ENCODE results near the gene NEK8. TPM values are rescaled to one million over a fixed set of nuclear protein-coding genes. Genes with fewer than 3 reads are reported as not detected.
A peak's percentile ranks its signal among the peaks of the same experiment; 100 is the strongest.
"Not testable (repeated sequence)": the region's sequence is repeated elsewhere in the genome, so short reads cannot be mapped to it uniquely, and the experiment has no call there.

NEK8 gene
- polyA plus RNA-seq, 4 donors, result 6.2 to 13.8 (median 10.2) TPM

DNA sequence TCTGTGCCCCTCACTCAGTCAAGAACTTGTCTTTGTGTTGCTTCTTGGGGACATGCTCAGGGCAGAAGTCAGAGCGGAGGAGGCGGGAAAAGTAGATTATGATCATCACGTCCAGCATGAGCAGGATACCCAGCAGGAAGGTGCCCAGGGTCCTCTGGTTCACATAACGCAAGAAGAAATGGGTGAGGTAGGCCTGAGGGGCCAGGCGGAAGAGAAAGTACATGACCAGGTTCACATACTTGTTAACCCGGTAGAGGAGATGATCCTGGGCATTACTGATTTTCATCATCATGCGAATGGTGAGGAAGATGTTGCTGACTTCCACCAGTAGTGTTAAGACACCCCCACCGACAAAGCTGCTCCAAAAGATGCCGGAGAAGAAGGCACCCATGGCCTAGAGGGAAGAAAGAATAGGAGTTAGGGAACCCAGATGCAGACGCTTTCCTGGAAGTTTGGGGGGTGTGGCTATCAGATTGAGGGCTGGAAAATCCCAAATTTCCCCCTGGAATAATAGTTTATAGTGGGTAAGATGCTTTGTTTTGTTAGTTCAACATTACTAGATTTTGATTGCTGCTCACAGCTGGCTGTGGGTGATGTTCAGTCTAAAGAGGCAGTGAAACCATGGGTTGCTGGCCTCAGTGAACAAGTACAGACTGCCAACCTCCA is 4.0 kb upstream of the NEK8 start:
- DNase-seq (ENCODE audit: low read depth in 4 of 4, low spot score in 2 of 4), result no peak

DNA sequence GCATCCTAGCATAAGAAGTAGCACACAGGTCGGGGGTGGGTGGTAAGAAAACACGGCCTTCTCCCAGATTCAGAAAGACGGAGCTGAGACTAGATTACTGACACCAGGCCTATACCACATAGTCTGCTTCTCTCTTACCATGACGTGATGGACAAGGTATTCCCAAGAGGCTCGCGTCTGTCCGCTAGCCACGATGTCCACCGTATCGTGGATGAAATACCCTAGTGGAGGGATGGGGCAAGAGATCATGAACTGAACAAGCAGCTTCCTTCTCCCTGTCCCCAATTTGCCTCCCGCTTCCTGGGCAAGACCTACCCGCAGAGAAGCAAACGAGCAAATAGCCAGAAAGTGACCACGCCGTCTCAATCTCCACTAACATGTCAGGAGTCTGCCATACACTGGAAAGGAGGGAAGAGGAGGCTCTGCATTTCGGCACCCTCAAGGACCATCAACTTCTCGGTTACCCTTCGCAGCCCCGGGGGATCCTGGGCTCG is 3.4 kb upstream of the NEK8 start:
- DNase-seq (ENCODE audit: low read depth in 4 of 4, low spot score in 2 of 4), result no peak

DNA sequence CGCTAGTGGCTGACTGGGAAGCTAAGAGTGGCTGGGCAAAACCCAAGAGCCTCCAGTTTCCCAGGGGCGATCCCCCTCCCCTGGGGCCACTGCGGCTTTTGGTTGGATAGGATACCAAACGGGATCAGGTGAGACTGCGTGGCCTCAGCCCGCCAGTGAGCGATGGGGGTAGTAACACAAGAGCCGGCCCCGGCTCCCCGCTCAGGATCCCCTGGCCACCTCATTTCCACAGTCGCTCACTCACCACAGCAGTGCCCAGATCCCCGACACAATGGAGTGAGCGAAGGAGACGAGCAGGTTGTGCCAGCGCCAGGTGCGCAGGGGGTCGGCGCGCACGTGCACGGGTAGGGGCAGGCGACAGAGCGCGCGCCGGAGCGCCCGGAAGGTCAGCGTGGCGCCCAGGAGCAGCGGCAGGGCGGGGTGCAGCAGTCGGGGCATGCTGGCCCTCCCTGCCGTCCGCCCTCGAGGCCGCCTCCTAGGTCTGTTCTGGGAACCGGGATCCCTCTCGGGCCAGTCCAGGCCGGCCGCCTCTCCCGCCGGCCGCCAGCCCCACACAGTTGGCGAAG is 2.8 kb upstream of the NEK8 start:
- DNase-seq (ENCODE audit: low read depth in 4 of 4, low spot score in 2 of 4), result no peak

DNA sequence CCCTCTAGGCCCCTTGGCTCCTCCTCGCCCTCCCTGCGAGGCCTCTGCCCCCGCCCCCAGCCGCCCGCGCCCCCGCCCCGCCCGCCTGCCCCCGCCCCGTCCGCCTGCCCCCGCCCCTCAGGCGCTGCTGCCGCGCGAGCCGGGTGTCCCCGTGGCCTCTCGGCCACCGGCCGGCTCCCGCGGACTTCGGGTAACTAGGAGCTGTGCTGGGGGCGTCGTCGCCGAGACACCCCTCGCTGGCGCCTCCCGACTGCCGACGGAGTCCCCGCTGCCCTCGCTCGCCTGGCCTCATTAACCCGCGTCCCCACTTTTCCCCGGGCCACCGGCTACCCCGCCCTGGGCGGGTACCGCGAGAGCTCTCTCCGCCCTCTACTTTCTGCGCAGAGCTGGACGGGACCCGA is 2.4 kb upstream of the NEK8 start, which contains the start of gene TLCD1:
Gene TLCD1 (minus strand): TSS at position 8 of the 401 bp plus-strand sequence. CDS start 136 bp downstream, outside the sequence.
- DNase-seq (ENCODE audit: low read depth in 4 of 4, low spot score in 2 of 4), result no peak

DNA sequence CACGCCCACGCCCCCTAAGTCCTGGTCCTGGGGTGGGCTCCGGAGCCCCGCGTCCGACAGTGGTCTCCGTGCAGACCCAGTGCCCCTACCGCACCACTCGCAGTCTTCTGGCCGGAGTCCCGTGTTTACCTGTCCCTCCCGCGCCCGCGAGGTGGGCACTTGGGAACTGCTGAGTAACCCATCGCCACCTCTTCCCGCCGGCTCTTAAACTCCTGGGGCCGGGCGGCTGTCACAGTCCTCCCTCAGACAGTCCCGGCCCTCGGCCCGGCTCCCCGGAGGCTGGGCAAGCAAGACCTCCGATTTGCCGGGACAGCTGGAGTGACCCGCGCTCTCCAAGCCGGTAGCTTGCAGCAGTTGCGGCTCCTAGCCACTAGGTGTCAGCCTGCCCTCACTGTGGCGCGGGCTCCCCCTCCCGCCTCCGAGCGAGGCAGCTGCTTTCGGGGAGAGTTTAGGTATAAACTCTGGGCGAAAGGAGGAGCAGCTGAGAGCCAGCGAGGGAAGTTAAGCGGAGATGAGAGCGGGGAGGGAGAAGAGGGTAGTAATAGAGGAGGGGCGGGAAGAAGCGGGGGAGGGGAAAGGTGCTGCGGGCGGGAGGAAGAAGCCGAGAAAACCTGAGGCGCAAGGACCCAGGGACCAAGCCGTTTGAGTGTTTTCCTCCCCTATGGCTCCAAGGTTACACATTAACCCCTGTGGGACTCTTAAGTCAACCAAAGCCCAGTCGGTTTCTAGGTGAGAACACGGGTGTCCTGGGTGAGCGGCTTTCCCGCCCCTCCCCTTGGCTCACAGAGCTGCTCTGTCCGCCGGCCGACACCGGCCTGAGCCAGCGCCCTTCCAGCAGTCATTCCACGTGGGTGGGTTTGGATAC is 1.7 kb upstream of the NEK8 start:
- peak in 2 of 4 donors; percentile 94 to 95 for DNase-seq (ENCODE audit: low read depth in 4 of 4, low spot score in 2 of 4)

DNA sequence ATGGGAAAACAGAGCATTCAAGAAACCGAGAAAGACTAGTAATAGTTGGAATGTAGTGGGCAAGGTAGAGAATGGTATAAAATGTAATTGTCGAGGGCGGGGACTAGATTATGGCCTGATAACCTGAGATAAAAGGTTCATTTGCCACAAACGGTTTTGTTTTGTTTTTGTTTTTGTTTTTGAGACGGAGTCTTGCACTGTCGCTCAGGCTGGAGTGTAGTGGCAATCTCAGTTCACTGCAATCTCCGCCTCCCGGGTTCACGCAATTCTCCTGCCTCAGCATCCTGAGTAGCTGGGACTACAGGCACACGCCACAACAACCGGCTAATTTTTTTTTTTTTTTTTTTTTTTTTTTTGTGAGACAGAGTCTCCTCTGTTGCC is 1.4 kb downstream of the NEK8 start:
- DNase-seq (ENCODE audit: low read depth in 4 of 4, low spot score in 2 of 4), result no peak

DNA sequence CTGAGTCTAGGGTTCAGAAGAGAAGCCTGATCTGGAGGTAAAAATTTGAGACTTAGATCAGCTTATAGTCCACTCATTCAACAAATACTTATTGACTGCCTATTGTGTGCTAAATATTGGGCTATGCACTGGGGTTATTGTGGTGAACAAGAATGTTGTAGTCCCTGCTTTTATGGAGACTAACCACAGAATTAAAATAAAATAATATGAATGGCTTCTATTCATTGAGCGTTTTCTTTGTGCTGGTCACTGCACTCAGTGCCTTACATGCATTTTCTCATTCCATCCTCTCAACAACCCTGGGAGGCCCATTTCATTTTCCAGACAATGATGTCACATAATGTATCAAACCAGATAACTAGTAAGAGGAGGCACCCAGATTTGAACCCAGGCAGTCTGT is 4.8 kb downstream of the NEK8 start:
- DNase-seq (ENCODE audit: low read depth in 4 of 4, low spot score in 2 of 4), result no peak

DNA sequence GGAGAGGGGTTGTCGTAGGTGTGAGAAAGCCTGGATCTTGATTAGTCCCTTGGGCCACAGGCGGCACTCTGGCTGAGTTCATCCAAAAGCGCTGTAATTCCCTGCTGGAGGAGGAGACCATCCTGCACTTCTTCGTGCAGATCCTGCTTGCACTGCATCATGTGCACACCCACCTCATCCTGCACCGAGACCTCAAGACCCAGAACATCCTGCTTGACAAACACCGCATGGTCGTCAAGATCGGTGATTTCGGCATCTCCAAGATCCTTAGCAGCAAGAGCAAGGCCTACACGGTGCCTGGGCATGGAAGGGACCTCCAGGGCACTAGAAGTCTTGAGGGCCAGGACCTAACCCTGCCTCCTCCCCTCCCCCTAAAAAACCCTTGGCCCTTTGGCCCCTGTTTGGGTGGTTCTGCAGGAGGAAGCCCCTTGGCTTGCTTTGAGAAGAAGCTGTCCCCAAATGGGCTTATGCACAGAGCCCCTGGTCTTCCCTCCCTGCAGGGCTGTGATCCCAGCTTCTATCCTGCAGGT is 6.2 kb downstream of the NEK8 start:
- DNase-seq (ENCODE audit: low read depth in 4 of 4, low spot score in 2 of 4), result no peak

DNA sequence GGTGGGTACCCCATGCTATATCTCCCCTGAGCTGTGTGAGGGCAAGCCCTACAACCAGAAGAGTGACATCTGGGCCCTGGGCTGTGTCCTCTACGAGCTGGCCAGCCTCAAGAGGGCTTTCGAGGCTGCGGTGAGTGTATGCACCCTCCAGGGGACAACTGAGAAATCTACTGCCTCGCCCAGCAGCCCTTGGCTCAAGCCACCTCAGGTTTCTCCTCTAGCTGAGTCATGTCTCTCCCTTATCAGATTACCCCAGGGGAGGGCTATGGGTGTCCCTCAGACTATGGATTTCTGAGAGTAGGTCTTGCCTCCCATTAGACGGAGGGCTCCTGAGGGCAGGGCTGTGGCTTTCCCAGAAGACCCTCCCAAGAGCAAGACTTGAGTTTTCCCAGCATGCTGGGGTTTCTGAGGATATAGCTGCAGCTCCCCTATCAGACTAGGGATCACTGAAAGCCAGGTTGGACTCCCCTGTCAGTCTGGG is 6.7 kb downstream of the NEK8 start:
- DNase-seq (ENCODE audit: low read depth in 4 of 4, low spot score in 2 of 4), result no peak

DNA sequence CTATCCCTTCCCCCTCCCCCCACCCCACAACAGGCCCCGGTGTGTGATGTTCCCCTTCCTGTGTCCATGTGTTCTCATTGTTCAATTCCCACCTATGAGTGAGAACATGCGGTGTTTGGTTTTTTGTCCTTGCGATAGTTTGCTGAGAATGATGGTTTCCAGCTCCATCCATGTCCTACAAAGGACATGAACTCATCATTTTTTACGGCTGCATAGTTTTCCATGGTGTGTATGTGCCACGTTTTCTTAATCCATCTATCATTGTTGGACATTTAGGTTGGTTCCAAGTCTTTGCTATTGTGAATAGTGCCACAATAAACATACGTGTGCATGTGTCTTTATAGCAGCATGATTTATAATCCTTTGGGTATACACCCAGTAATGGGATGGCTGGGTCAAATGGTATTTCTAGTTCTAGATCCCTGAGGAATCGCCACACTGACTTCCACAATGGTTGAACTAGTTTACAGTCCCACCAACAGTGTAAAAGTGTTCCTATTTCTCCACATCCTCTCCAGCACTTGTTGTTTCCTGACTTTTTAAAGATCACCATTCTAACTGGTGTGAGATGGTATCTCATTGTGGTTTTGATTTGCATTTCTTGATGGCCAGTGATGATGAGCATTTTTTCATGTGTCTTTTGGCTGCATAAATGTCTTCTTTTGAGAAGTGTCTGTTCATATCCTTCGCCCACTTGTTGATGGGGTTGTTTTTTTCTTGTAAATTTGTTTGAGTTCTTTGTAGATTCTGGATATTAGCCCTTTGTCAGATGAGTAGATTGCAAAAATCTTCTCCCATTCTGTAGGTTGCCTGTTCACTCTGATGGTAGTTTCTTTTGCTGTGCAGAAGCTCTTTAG is 7.6 kb downstream of the NEK8 start:
- not testable (repeated sequence) for DNase-seq (ENCODE audit: low read depth in 4 of 4, low spot score in 2 of 4)

DNA sequence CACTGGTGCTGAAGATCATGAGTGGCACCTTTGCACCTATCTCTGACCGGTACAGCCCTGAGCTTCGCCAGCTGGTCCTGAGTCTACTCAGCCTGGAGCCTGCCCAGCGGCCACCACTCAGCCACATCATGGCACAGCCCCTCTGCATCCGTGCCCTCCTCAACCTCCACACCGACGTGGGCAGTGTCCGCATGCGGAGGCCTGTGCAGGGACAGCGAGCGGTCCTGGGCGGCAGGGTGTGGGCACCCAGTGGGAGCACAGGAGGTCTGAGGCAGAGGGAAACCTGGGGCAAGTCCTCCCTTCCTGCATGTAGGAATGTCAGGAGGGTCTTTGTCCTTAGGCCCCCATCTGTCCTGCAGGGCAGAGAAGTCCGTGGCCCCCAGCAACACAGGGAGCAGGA is 8.7 kb downstream of the NEK8 start:
- DNase-seq (ENCODE audit: low read depth in 4 of 4, low spot score in 2 of 4), result no peak

DNA sequence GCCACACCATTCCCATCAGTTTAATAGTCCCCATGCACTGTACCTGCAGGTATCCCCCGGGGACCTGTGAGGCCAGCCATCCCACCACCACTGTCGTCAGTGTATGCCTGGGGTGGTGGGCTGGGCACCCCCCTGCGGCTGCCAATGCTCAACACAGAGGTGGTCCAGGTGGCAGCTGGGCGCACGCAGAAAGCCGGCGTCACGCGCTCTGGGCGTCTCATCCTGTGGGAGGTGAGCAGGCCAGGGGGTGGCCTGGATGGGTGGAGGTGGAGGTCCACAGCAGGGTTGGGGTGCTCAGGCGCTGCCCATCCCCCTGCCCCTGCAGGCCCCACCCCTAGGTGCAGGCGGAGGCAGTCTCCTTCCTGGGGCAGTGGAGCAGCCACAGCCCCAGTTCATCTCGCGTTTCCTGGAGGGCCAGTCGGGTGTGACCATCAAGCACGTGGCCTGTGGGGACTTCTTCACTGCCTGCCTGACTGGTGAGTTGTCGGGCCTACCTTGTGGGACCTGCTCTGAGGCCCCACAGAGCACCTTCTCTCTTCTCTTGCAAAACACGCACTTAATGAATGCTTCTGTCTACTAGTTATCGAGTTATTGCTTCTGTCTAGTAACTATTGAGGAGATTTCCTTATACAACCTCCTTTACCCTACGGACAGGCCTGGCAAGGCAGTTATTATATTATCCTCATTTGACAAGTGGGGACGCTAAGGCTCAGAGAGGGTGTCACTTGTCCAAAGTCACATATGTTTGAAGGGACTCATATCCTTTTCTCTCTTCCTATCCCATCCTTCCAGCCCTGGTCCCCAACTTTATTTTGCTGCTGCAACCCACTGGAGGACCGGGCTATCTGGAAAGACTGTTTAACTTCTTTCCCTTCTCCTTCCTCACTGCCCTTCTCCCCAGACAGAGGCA is 9.4 kb downstream of the NEK8 start:
- no peak for DNase-seq (ENCODE audit: low read depth in 4 of 4, low spot score in 2 of 4)

DNA sequence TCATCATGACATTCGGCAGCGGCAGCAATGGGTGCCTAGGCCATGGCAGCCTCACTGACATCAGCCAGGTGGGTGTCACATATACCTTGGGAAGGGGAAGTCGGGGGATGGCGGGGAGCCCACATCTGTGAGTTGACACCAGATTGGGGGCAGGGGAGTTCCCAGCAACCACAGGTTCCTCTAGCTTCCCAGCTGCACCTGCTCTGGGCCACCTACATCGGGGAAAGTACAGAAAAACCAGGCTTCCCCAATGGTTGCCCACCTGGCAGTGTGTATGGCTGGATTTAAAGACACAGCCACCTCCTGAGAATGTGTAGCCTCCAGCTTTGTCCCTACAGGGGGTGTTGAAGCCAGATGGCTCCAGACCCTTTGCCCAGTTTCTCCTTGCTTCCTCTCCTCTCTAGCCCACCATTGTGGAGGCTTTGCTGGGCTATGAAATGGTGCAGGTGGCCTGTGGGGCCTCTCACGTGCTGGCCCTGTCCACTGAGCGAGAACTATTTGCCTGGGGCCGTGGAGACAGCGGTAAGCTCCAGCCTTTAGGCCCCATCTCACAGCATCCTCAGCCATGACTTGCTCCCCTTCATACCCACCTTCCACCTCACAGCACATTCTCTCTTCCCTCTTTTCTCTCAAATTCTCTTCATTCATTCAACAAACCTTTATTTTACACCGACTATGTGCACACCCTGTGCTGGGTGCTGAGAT is 10.2 kb downstream of the NEK8 start:
- DNase-seq (ENCODE audit: low read depth in 4 of 4, low spot score in 2 of 4), result no peak

DNA sequence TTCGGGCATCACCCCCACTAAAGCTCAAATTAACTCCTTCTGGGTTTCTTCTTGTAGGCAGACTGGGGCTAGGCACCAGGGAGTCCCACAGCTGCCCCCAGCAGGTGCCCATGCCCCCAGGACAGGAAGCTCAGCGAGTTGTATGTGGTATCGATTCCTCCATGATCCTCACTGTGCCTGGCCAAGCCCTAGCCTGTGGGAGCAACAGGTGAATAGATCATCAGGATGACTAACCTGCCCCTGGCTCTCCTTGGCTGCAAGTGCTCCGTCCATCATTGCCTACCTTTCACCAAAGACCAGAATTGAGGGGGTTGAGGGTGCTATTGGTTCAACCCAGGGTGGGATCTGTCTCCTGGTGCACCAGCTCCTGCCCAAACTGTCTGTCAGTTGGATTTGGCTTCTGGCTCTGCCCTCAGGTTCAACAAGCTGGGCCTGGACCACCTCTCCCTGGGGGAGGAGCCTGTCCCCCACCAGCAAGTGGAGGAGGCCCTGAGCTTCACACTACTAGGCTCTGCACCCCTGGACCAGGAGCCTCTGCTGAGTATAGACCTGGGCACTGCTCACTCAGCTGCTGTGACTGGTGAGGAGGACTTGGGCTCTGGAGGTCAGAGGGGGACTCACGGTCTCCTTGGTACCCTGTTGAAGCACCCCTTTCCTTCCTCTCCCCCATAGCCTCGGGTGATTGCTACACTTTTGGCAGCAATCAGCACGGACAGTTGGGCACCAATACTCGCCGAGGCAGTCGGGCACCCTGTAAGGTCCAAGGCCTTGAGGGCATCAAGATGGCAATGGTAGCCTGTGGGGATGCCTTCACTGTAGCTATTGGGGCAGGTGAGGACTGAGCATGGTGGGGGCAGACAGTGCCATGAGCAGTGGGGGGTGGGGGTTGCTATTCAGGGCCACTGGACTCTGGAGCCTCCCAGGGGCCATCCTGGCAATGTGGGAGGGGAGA is 12.1 kb downstream of the NEK8 start:
- no peak for DNase-seq (ENCODE audit: low read depth in 4 of 4, low spot score in 2 of 4)

DNA sequence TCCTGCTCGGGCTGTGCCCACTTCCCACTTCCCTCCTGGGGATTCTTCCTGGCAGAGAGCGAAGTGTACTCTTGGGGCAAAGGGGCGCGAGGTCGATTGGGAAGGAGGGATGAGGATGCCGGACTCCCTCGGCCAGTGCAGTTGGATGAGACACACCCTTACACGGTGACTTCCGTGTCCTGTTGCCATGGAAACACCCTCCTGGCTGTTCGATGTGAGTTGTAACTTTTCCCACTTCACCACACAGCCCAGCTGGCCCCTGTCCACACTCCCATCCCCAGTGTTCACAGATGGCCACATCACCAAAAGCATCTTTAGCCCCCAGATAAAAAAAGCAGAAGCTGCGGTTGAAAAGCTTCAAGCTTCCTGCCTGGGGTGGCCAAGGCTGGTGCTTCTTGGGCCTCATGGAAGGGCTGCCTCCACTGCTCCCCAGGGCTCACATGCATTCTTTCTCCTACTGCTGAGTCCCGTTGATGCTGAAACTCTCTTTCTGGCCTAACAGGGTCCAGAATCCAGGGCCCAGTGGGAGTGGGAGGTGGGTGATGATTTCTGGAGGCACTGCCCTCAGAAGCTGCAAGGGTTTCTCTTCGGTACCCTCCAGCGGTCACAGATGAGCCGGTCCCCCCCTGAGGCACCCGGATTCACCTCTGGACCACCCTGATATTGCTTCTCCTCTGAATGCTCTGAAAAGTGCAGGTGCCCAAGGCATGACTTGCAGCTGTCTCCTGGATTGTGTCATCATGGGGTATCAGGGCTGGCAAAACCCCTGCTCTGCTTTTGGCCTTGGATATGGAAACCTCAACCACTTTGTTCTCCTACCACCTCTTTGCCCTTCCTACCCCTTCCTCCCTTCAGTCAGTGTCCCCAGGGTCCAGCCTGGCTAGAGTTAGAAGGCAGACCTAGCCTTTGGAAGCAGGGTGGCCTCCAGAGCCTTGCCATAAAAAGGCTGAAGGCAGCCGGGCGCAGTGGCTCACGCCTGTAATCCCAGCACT is 13.1 kb downstream of the NEK8 start:
- no peak for DNase-seq (ENCODE audit: low read depth in 4 of 4, low spot score in 2 of 4)

All from left renal cortex interstitium (tissue), 4 donors.